HG03095 (cell line): ENCODE measurements around the gene CD19.
"Not testable (repeated sequence)": the region's sequence is repeated elsewhere in the genome, so short reads cannot be mapped to it uniquely, and the experiment has no call there.

Source experiments
- ATAC-seq: cut with Tn5 transposase; IDR thresholded peaks from one replicate; pipeline ENCODE4 v1.9.1; 2021; ENCODE audit warnings: moderate library complexity; ENCODE audit not compliant: unreplicated experiment

CD19 gene

GRCh38 chr16:28931801-28932225 is at the start of gene CD19:
CD19 (plus strand) TSS chr16:28931971; CDS start chr16:28932001, 30 bp downstream.
- no peak for ATAC-seq

GRCh38 chr16:28882551-28883160 is 49.1 kb upstream of the CD19 start:
- no peak for ATAC-seq

GRCh38 chr16:28883221-28883996 is 48.4 kb upstream of the CD19 start:
- no peak for ATAC-seq

GRCh38 chr16:28884045-28884444 is 47.7 kb upstream of the CD19 start:
- ATAC-seq, result no peak

- no peak for ATAC-seq
Observed at GRCh38 chr16:28886945-28887344, 44.8 kb upstream of the CD19 start.

- not testable (repeated sequence) for ATAC-seq
Observed at GRCh38 chr16:28890355-28890754, 41.4 kb upstream of the CD19 start.

GRCh38 chr16:28891964-28892890 is 39.5 kb upstream of the CD19 start:
- no peak for ATAC-seq

- no peak for ATAC-seq
Observed at GRCh38 chr16:28893291-28893690, 38.5 kb upstream of the CD19 start.

- no peak for ATAC-seq
Observed at GRCh38 chr16:28895609-28896008, 36.2 kb upstream of the CD19 start.

GRCh38 chr16:28897826-28898225 is 33.9 kb upstream of the CD19 start:
- ATAC-seq, result no peak

GRCh38 chr16:28898266-28898665 is 33.5 kb upstream of the CD19 start:
- no peak for ATAC-seq

GRCh38 chr16:28898942-28899341 is 32.8 kb upstream of the CD19 start:
- ATAC-seq, result no peak

- no peak for ATAC-seq
Observed at GRCh38 chr16:28899882-28900590, 31.7 kb upstream of the CD19 start.

- ATAC-seq, result no peak
Observed at GRCh38 chr16:28900601-28901000, 31.2 kb upstream of the CD19 start.

- ATAC-seq, result no peak
Observed at GRCh38 chr16:28901862-28902261, 29.9 kb upstream of the CD19 start.

- no peak for ATAC-seq
Observed at GRCh38 chr16:28902909-28903308, 28.9 kb upstream of the CD19 start.

- ATAC-seq, result no peak
Observed at GRCh38 chr16:28903344-28904042, 28.3 kb upstream of the CD19 start.

- ATAC-seq, result no peak
Observed at GRCh38 chr16:28904363-28904762, 27.4 kb upstream of the CD19 start.

GRCh38 chr16:28904828-28905227 is 26.9 kb upstream of the CD19 start:
- ATAC-seq, result no peak

GRCh38 chr16:28905229-28905754 is 26.5 kb upstream of the CD19 start:
- no peak for ATAC-seq
